Osteocyte (in vitro differentiated cells): ENCODE results near the gene ZEB1. TPM values are rescaled to one million over a fixed set of nuclear protein-coding genes. Genes with fewer than 3 reads are reported as not detected.

ENCODE experiments used
- DNase-seq: peaks from one replicate; pipeline ENCODE4 v3.0.0; 2021; ENCODE audit warnings: mixed read lengths; ENCODE audit not compliant: unreplicated experiment; ENCODE audit errors: extremely low spot score
- H3K27ac Mint-ChIP-seq: one replicate; pipeline ENCODE4 v1.8.0; 2021; ENCODE audit warnings: mild to moderate bottlenecking, mixed read lengths; ENCODE audit not compliant: unreplicated experiment
- H3K27me3 Mint-ChIP-seq: one replicate; pipeline ENCODE4 v1.8.0; 2021; ENCODE audit warnings: mixed read lengths; ENCODE audit not compliant: unreplicated experiment
- H3K36me3 Mint-ChIP-seq: one replicate; pipeline ENCODE4 v1.8.0; 2021; ENCODE audit warnings: mixed read lengths; ENCODE audit not compliant: unreplicated experiment
- H3K4me1 Mint-ChIP-seq: one replicate; pipeline ENCODE4 v1.8.0; 2021; ENCODE audit warnings: mixed read lengths; ENCODE audit not compliant: unreplicated experiment
- H3K4me3 Mint-ChIP-seq: one replicate; pipeline ENCODE4 v1.8.0; 2021; ENCODE audit warnings: mild to moderate bottlenecking, moderate library complexity, mixed read lengths; ENCODE audit not compliant: unreplicated experiment
- H3K9me3 Mint-ChIP-seq: one replicate; pipeline ENCODE4 v1.8.0; 2021; ENCODE audit warnings: mixed read lengths; ENCODE audit not compliant: unreplicated experiment
- CTCF ChIP-seq: fragments of 200-600 bp; sonication (generic); IDR thresholded peaks from 2 replicates; pipeline ENCODE4 v1.5.0; 2021; ENCODE audit warnings: antibody characterized with exemption, mild to moderate bottlenecking, moderate library complexity
- total RNA-seq: library from RNA; stranded (reverse); gene quantifications from 2 replicates; pipeline ENCODE4 v1.2.1, GENCODE V29; 2021

The ZEB1 gene
- total RNA-seq, 1 donor from 2014 or later = 54.4 TPM

- no peak for DNase-seq
- peaks cover 19% of the 10 kb centered on the region for H3K36me3 Mint-ChIP-seq
- no peak for TF ChIP-seq CTCF
- H3K27ac Mint-ChIP-seq = no peak overlapping the region
- no peaks in the 10 kb centered on the region for H3K27me3 Mint-ChIP-seq
- no peak overlapping the region for H3K4me3 Mint-ChIP-seq
- peaks cover 3% of the 10 kb centered on the region for H3K4me1 Mint-ChIP-seq
- H3K9me3 Mint-ChIP-seq = peaks cover 29% of the 10 kb centered on the region
These were observed 157.1 kb downstream of the ZEB1 start for GRCh38 chr10:31476088-31476487.

DNA sequence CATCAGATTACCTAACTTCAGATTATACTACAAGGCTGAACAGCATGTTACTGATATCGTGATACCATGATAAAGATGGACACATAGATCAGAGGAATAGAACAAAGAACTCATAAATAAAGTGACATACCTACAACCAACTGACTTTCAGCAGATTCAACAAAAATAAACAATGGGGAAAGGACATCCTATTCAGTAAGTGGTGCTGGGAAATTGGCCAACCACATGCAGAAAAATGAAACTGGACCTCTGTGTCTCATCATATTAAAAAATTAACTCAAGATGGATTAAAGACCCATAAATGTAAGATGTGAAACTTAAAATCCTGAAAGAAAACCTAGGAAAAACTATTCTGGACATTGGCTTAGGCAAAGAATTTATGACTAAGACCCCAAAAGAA is 158.6 kb downstream of the ZEB1 start:
- TF ChIP-seq CTCF = no peak
- H3K36me3 Mint-ChIP-seq = peaks cover 18% of the 10 kb centered on the region

GRCh38 chr10:31479752-31480151 is 160.7 kb downstream of the ZEB1 start:
- TF ChIP-seq CTCF = no peak
- Mint-ChIP-seq H3K4me1 (peaks cover 3% of the 10 kb centered on the region), H3K27ac (no peak overlapping the region), H3K36me3 (peaks cover 18% of the 10 kb centered on the region), H3K27me3 (no peaks in the 10 kb centered on the region), H3K4me3 (no peak overlapping the region), H3K9me3 (peaks cover 29% of the 10 kb centered on the region)
- no peak for DNase-seq

More for the DNA sequence above, 158.6 kb downstream of the ZEB1 start:
- no peak overlapping the region for H3K27ac Mint-ChIP-seq
- H3K4me1 Mint-ChIP-seq = peaks cover 3% of the 10 kb centered on the region
- DNase-seq = no peak
- no peaks in the 10 kb centered on the region for H3K27me3 Mint-ChIP-seq
- H3K9me3 Mint-ChIP-seq = peaks cover 29% of the 10 kb centered on the region
- H3K4me3 Mint-ChIP-seq = no peak overlapping the region

GRCh38 chr10:31483546-31483945 is 164.5 kb downstream of the ZEB1 start:
- Mint-ChIP-seq H3K27ac (no peak overlapping the region), H3K27me3 (no peaks in the 10 kb centered on the region), H3K36me3 (peaks cover 11% of the 10 kb centered on the region), H3K4me1 (peaks cover 3% of the 10 kb centered on the region), H3K9me3 (peaks cover 18% of the 10 kb centered on the region), H3K4me3 (no peak overlapping the region)
- DNase-seq = no peak
- TF ChIP-seq CTCF = no peak

DNA sequence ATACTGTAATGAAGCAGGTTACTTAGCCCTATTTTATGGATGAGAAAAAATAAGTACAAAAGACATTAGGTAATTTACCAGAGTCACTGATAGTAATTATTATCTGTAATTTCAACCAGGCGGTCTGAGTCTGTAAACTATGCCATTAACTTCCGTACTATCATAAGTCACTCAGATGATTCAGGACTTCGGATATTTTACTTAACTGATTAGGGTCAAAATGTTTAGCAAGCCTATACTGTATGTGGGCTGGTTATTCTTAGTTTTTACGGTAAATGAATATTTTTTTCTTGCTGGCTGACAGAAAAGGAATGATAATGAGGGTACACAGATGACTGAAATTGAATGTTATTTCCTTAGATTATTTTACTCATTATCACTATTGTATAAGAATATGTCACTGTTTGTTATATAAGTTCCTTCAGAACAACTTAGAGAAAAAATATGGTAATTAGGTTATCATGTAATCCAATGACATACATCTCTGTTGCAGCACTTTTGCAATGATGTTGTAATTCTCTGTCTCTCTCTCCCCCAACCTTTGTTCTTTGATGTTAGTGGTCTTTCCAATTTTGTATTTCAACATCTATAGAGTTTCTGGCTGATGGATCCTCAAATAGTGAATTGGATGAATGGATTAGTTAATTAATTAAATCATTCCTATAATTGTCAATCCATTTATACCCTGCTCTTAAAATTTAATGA is 165.6 kb downstream of the ZEB1 start:
- H3K36me3 Mint-ChIP-seq = peaks cover 16% of the 10 kb centered on the region
- no peaks in the 10 kb centered on the region for H3K4me1 Mint-ChIP-seq
- no peak for DNase-seq
- TF ChIP-seq CTCF = no peak
- peaks cover 20% of the 10 kb centered on the region for H3K9me3 Mint-ChIP-seq
- H3K27me3 Mint-ChIP-seq = no peaks in the 10 kb centered on the region
- H3K4me3 Mint-ChIP-seq = no peak overlapping the region
- no peak overlapping the region for H3K27ac Mint-ChIP-seq
